K562 (cell line): ENCODE data around the gene CCDC116. TPM values are rescaled to one million over a fixed set of nuclear protein-coding genes. Genes with fewer than 3 reads are reported as not detected.

ENCODE experiments used
- ATAC-seq: fragments of 200-7000 bp; cut with Tn5 transposase; 3 replicates; pipeline ENCODE4 v1.9.1; 2020; ENCODE audit warnings: moderate library complexity
- BruUV-seq: library from RNA; stranded (reverse); fragments of 400-500 nt; replicated peaks from 2 replicates; lab custom pipeline; 2021; lab: Mats Ljungman, UMichigan
- CTCF ChIA-PET: fragments of 300-600 bp; formaldehyde crosslinking; extraction: SDS; loops from one replicate; lab custom pipeline; 2021; ENCODE audit warnings: low intra/inter-chr PET ratio; lab: Yijun Ruan, JAX
- POLR2A ChIA-PET: fragments of 300-600, 350-650 bp; sonication (Branson Sonifier 250); formaldehyde crosslinking; extraction: SDS; loops from one replicate; lab custom pipeline; 2021; ENCODE audit warnings: antibody characterized with exemption, inconsistent platforms; lab: Yijun Ruan, JAX
- DNase-seq, 4 experiments: peaks; one replicate each; pipeline versions ENCODE4 v3.0.0 to v3.0.0-alpha.2; 2011 to 2018; ENCODE audit warnings: low spot score in 3 of 4, mixed read lengths in 3 of 4; ENCODE audit errors: extremely low read depth in 1 of 4
- FAIRE-seq: peaks from 2 replicates; lab custom pipeline; 2011; peaks lifted over from hg19 to GRCh38; lab: Jason Lieb, UNC
- H2AFZ ChIP-seq: 2 replicates; pipeline ENCODE4 v1.6.0; 2011; ENCODE audit warnings: low read depth, low read length, control low read depth, inconsistent platforms
- H3K27ac ChIP-seq: fragments of 200-600 bp; 3 replicates; pipeline ENCODE4 v1.8.0; 2011; ENCODE audit warnings: low read depth, mild to moderate bottlenecking, control low read depth, inconsistent platforms, low read length, moderate library complexity, mixed read lengths; ENCODE audit errors: extremely low read depth
- H3K27me3 ChIP-seq, 2 experiments: fragments of 300-600 bp in 1 of 2; 2 replicates in 1 of 2; 3 replicates in 1 of 2; pipeline versions ENCODE4 v1.6.0 to v1.8.0; 2011; ENCODE audit warnings: inconsistent platforms in 2 of 2, low read length in 2 of 2, mild to moderate bottlenecking in 1 of 2, mixed read lengths in 1 of 2, moderate library complexity in 1 of 2; ENCODE audit not compliant: control insufficient read depth in 2 of 2, insufficient read depth in 2 of 2
- H3K36me3 ChIP-seq: fragments of 300-600 bp; 3 replicates; pipeline ENCODE4 v1.8.0; 2011; ENCODE audit warnings: mild to moderate bottlenecking, low read length, inconsistent platforms; ENCODE audit not compliant: control insufficient read depth, insufficient read depth
- H3K4me1 ChIP-seq, 2 experiments: fragments of 200-600 bp in 1 of 2; replicated peaks in 1 of 2; 2 replicates in 1 of 2; 3 replicates in 1 of 2; pipeline versions ENCODE4 v1.5.1 to v1.8.0; 2011; ENCODE audit warnings: inconsistent platforms in 2 of 2, low read length in 2 of 2, mild to moderate bottlenecking in 1 of 2, mixed read lengths in 1 of 2, moderate library complexity in 1 of 2; ENCODE audit not compliant: control insufficient read depth in 2 of 2, insufficient read depth in 2 of 2
- H3K4me2 ChIP-seq: 2 replicates; pipeline ENCODE4 v1.6.1; 2011; ENCODE audit warnings: low read length, control low read depth, inconsistent platforms, mixed read lengths; ENCODE audit not compliant: insufficient read depth
- H3K4me3 ChIP-seq: fragments of 200-600 bp; sonication (generic), shearing (Covaris generic); 2 replicates; pipeline ENCODE4 v1.5.1; 2016; ENCODE audit warnings: control low read depth, inconsistent platforms
- H3K79me2 ChIP-seq: fragments of 200-600 bp; 3 replicates; pipeline ENCODE4 v1.8.0; 2011; ENCODE audit warnings: low read length, inconsistent platforms; ENCODE audit not compliant: control insufficient read depth, insufficient read depth
- H3K9ac ChIP-seq, 2 experiments: 2 replicates each; pipeline versions ENCODE4 v1.6.0 to v1.6.1; 2011; ENCODE audit warnings: low read depth in 2 of 2, low read length in 2 of 2, control low read depth in 1 of 2, inconsistent platforms in 1 of 2, mild to moderate bottlenecking in 1 of 2, mixed read lengths in 1 of 2; ENCODE audit not compliant: insufficient read depth in 1 of 2
- H3K9me1 ChIP-seq: one replicate; pipeline ENCODE4 v1.6.0; 2011; ENCODE audit warnings: inconsistent platforms, mild to moderate bottlenecking, low read length, moderate library complexity; ENCODE audit not compliant: control insufficient read depth, insufficient read depth
- H3K9me3 ChIP-seq: replicated peaks from 2 replicates; pipeline ENCODE4 v1.5.1; 2011; ENCODE audit warnings: low read depth, low read length, inconsistent platforms; ENCODE audit not compliant: control insufficient read depth, insufficient read depth
- H4K20me1 ChIP-seq: replicated peaks from 2 replicates; pipeline ENCODE4 v1.6.1; 2011; ENCODE audit warnings: low read length, inconsistent platforms, mixed read lengths; ENCODE audit not compliant: control insufficient read depth, insufficient read depth
- FOSL1 ChIP-seq: fragments of 200-800 bp; sonication (Bioruptor generic); conservative IDR thresholded peaks from 2 replicates; pipeline ENCODE4 v1.6.1; 2016; ENCODE audit warnings: missing genetic modification characterization, missing compliant biosample characterization
- HOXB6 ChIP-seq: fragments of 250-450 bp; sonication (Bioruptor Pico); IDR thresholded peaks from 2 replicates; pipeline ENCODE4 v1.5.1; 2022; ENCODE audit warnings: mild to moderate bottlenecking, borderline replicate concordance
- KDM4B ChIP-seq, 2 experiments: fragments of 450-650 bp in 1 of 2; sonication (generic) in 1 of 2; IDR thresholded peaks; 2 replicates each; pipeline ENCODE4 v1.6.1; 2016 to 2017; ENCODE audit warnings: borderline replicate concordance in 2 of 2, antibody characterized with exemption in 1 of 2, low read depth in 1 of 2, mild to moderate bottlenecking in 1 of 2
- MAZ ChIP-seq, 2 experiments: fragments of 450-650 bp in 1 of 2; sonication (generic) in 1 of 2; formaldehyde crosslinking; IDR thresholded peaks in 1 of 2; conservative IDR thresholded peaks in 1 of 2; 2 replicates each; pipeline versions ENCODE4 v1.4.0 to v1.5.0; 2020; ENCODE audit warnings: mild to moderate bottlenecking in 1 of 2, missing genetic modification reagents in 1 of 2
- SAP30 ChIP-seq: fragments of 200-600 bp; sonication (generic); IDR thresholded peaks from 2 replicates; pipeline ENCODE4 v1.6.1; 2012; ENCODE audit warnings: borderline replicate concordance, low read depth, mild to moderate bottlenecking, moderate library complexity, low read length, control low read depth, inconsistent platforms; ENCODE audit not compliant: insufficient read depth, poor library complexity, severe bottlenecking
- ZBTB12 ChIP-seq: fragments of 250-450 bp; sonication (Bioruptor Pico); IDR thresholded peaks from 2 replicates; pipeline ENCODE4 v1.4.0; 2020
- ZBTB40 ChIP-seq, 2 experiments: fragments of 450-650 bp in 1 of 2; sonication (generic) in 1 of 2; formaldehyde crosslinking in 1 of 2; IDR thresholded peaks; 2 replicates each; pipeline versions ENCODE4 v1.7.1 to v1.9.0; 2016 to 2022; ENCODE audit warnings: inconsistent platforms in 1 of 2, mild to moderate bottlenecking in 1 of 2, missing genetic modification reagents in 1 of 2
- ZKSCAN3 ChIP-seq: fragments of 250-450 bp; sonication (Bioruptor Pico); IDR thresholded peaks from 2 replicates; pipeline ENCODE4 v1.4.0; 2020
- WGBS: fragments of 100-300 bp; shearing (Covaris generic); methylation state at CpG from one replicate; pipeline ENCODE4 v1.1.6; 2016; ENCODE audit warnings: low coverage, mixed read lengths; ENCODE audit not compliant: insufficient coverage; ENCODE audit errors: missing lambda C conversion rate; 5-methylcytosine and 5-hydroxymethylcytosine counted together
- in situ Hi-C: fragments of 300-500 bp; cut with MboI; formaldehyde crosslinking; loops from 4 replicates; pipeline ENCODE4 v1.15.0; 2018; ENCODE audit warnings: inconsistent platforms, mixed read lengths
- intact Hi-C: fragments of 100-400 bp; cut with micrococcal nuclease; formaldehyde crosslinking; loops from 2 replicates; pipeline ENCODE4 v1.14.2; 2022
- polyA plus RNA-seq, 8 experiments: library from polyadenylated mRNA; depleted of rRNA in 4 of 8; stranded (reverse) in 5 of 8; unstranded in 3 of 8; fragments of >200 nt; fragmentation: Nextera tagmentation in 2 of 8; fragmentation: Illumina TruSeq in 1 of 8; extraction: Ambion mirVana in 2 of 8; extraction: Trizol in 1 of 8; gene quantifications; 2 replicates each; pipeline versions ENCODE4 v1.2.1 to v1.2.3, GENCODE V29; 2011 to 2014; ENCODE audit warnings: inconsistent platforms in 1 of 8, missing spikeins in 1 of 8
- total RNA-seq, 7 experiments: library from RNA; depleted of rRNA in 6 of 7; stranded (reverse); fragments of >200 nt in 6 of 7; fragmentation: Illumina TruSeq in 2 of 7; extraction: Trizol in 2 of 7; gene quantifications; 2 replicates each; pipeline versions ENCODE4 v1.2.1 to v1.2.3, GENCODE V29; 2011 to 2021; ENCODE audit warnings: low replicate concordance in 1 of 7

Gene CCDC116
- total and polyA plus RNA-seq, 9 of the 15 experiments (the other 6 are each of a cell fraction or from before 2014, with no cell fraction given), result 1.6 to 11.3 (median 4.7) TPM

- TSS peak; percentile 10 for BruUV-seq
- WGBS, result 66% methylated on average over 10 of the region's 10 CpGs
- ChIA-PET CTCF (no interaction called here), POLR2A (interaction anchor here (0.8 to 76.8 kb wide), 4 partner anchors 14 to 87 kb away, joined by 3 to 4622 read pairs (median 2330); partner anchors contain the start of genes CCDC116, SDF2L1 and YDJC)
- intact Hi-C loops (no loop called here), in situ Hi-C loops (no loop called here)
- Histone ChIP-seq H3K4me2 (no peak overlapping the region), H3K79me2 (peaks cover 97% of the 10 kb centered on the region), H3K9me1 (peaks cover 36% of the 10 kb centered on the region), H3K4me1 (peaks cover 27 to 30% of the 10 kb centered on the region in 2 experiments), H2AFZ (no peak overlapping the region), H3K4me3 (no peak overlapping the region), H3K9me3 (no peaks in the 10 kb centered on the region), H3K27ac (peak overlapping the region; percentile 6; the same call in 1 of the 3 replicates), H4K20me1 (peaks cover 67% of the 10 kb centered on the region), H3K36me3 (peaks cover 66% of the 10 kb centered on the region), H3K9ac (peak overlapping the region in 1 of 2 experiments; percentile 2; a peak in 1 of 4 replicates), H3K27me3 (no peaks in the 10 kb centered on the region)
- peak in 1 of 4 experiments; percentile 59 for DNase-seq
- no peak for FAIRE-seq
- ATAC-seq, result peak; percentile 2
- no peak for TF ChIP-seq KDM4B (IDR thresholded peaks at IDR 0.05; ENCODE audit: borderline replicate concordance in 2 of 2, low read depth in 1 of 2)
- TF ChIP-seq ZBTB12, result no peak
- TF ChIP-seq ZBTB40 (IDR thresholded peaks at IDR 0.05), result no peak
- TF ChIP-seq ZBTB40 (CRISPR knock-in tag; IDR thresholded peaks at IDR 0.05), result peak; percentile 6
- TF ChIP-seq FOSL1 (tag), result no peak
- peak; percentile 2 for TF ChIP-seq SAP30
- 0 out of 4 replicates have a peak, but pooled peaks of 1 of the 2 experiments have one; percentile 21 for TF ChIP-seq MAZ (CRISPR knock-in tag; conservative IDR thresholded peaks at IDR 0.05 in 1 of 2, IDR thresholded peaks at IDR 0.05 in 1 of 2)
- no peak for TF ChIP-seq ZKSCAN3
- peak; percentile 84; the same call in 1 of the 2 replicates for TF ChIP-seq HOXB6 (CRISPR knock-in tag)
Observed at GRCh38 chr22:21582801-21583740, 49.5 kb upstream of the CCDC116 start.
